A549 (cell line): Measurements from ENCODE around the gene FBXO48. TPM values are rescaled to one million over a fixed set of nuclear protein-coding genes. Genes with fewer than 3 reads are reported as not detected.

Experiments used
- ATAC-seq, 2 experiments: fragments of 200-7000 bp in 1 of 2; fragments of >200 bp in 1 of 2; cut with Nextera tagmentation in 1 of 2; cut with Tn5 transposase in 1 of 2; 3 replicates each; pipeline versions ENCODE4 v1.8.0 to v1.9.1; 2018 to 2020; ENCODE audit warnings: mild to moderate bottlenecking in 1 of 2, moderate library complexity in 1 of 2
- CTCF ChIA-PET: fragments of 300-600 bp; sonication (Branson Sonifier 250); formaldehyde crosslinking; extraction: SDS; loops from one replicate; lab custom pipeline; 2021; ENCODE audit warnings: antibody characterized with exemption, inconsistent platforms; lab: Yijun Ruan, JAX
- POLR2A ChIA-PET: fragments of 350-600 bp; formaldehyde crosslinking; extraction: SDS; loops from one replicate; lab custom pipeline; 2021; ENCODE audit warnings: antibody characterized with exemption, inconsistent platforms; lab: Yijun Ruan, JAX
- DNase-seq, 2 experiments: peaks; one replicate each; pipeline versions ENCODE4 v3.0.0 to v3.0.0-alpha.2; 2011 to 2016; ENCODE audit warnings: low read depth in 1 of 2, low spot score in 1 of 2
- FAIRE-seq: peaks from 2 replicates; lab custom pipeline; 2011; peaks lifted over from hg19 to GRCh38; lab: Jason Lieb, UNC
- H3K27ac ChIP-seq, 2 experiments: fragments of >200 bp; sonication (Bioruptor Twin); formaldehyde crosslinking; 3 replicates each; pipeline ENCODE4 v1.5.1; 2016 to 2017
- H3K4me1 ChIP-seq: fragments of >200 bp; sonication (Bioruptor Twin); formaldehyde crosslinking; 3 replicates; pipeline ENCODE4 v1.6.1; 2016
- H3K4me2 ChIP-seq: fragments of >200 bp; sonication (Bioruptor Twin); formaldehyde crosslinking; 3 replicates; pipeline ENCODE4 v1.6.1; 2016
- H3K4me3 ChIP-seq: fragments of >200 bp; sonication (Bioruptor Twin); formaldehyde crosslinking; 3 replicates; pipeline ENCODE4 v1.5.1; 2016
- H3K9me3 ChIP-seq: fragments of >200 bp; sonication (Bioruptor Twin); formaldehyde crosslinking; 3 replicates; pipeline ENCODE4 v1.6.1; 2016
- CBX2 ChIP-seq: fragments of 200-600 bp; sonication (generic); IDR thresholded peaks from 2 replicates; pipeline ENCODE4 v1.6.1; 2016; ENCODE audit warnings: low read depth, mild to moderate bottlenecking, borderline replicate concordance
- CBX8 ChIP-seq: fragments of 200-600 bp; sonication (generic); IDR thresholded peaks from 2 replicates; pipeline ENCODE4 v1.6.1; 2016
- CEBPB ChIP-seq, 2 experiments: fragments of >200 bp in 1 of 2; sonication (Bioruptor Twin) in 1 of 2; formaldehyde crosslinking in 1 of 2; IDR thresholded peaks; 2 replicates each; pipeline ENCODE4 v1.6.1; 2012 to 2016
- CHD4 ChIP-seq: fragments of 200-600 bp; sonication (generic); IDR thresholded peaks from 2 replicates; pipeline ENCODE4 v1.6.1; 2016; ENCODE audit warnings: antibody characterized with exemption, mild to moderate bottlenecking, borderline replicate concordance
- EP300 ChIP-seq, 2 experiments: fragments of >200 bp; sonication (Bioruptor Twin); formaldehyde crosslinking; IDR thresholded peaks; 2 replicates in 1 of 2; 3 replicates in 1 of 2; pipeline ENCODE4 v1.6.1; 2016 to 2017
- HDAC2 ChIP-seq: fragments of 200-600 bp; sonication (generic); IDR thresholded peaks from 2 replicates; pipeline ENCODE4 v1.6.1; 2016
- HEYL ChIP-seq: fragments of 250-450 bp; sonication (Bioruptor Pico); IDR thresholded peaks from 2 replicates; pipeline ENCODE4 v1.8.0; 2021; ENCODE audit warnings: mild to moderate bottlenecking, moderate library complexity
- HOXB13 ChIP-seq: fragments of 250-450 bp; sonication (Bioruptor Pico); IDR thresholded peaks from 2 replicates; pipeline ENCODE4 v1.5.0; 2020; ENCODE audit warnings: low read depth, mild to moderate bottlenecking, moderate library complexity
- JUNB ChIP-seq: fragments of >200 bp; sonication (Bioruptor Twin); formaldehyde crosslinking; IDR thresholded peaks from 2 replicates; pipeline ENCODE4 v1.6.1; 2016
- KDM1A ChIP-seq: fragments of 200-600 bp; sonication (generic); IDR thresholded peaks from 2 replicates; pipeline ENCODE4 v1.6.1; 2016; ENCODE audit warnings: low read depth, mild to moderate bottlenecking
- KDM5A ChIP-seq: fragments of 200-600 bp; sonication (generic); IDR thresholded peaks from 2 replicates; pipeline ENCODE4 v1.6.1; 2016; ENCODE audit warnings: antibody characterized with exemption, mild to moderate bottlenecking
- MAFK ChIP-seq: fragments of 450-650 bp; IDR thresholded peaks from 2 replicates; pipeline ENCODE4 v1.6.1; 2014; ENCODE audit not compliant: partially characterized antibody
- MAZ ChIP-seq: fragments of 150-350 bp; IDR thresholded peaks from 2 replicates; pipeline ENCODE4 v1.6.1; 2014; ENCODE audit warnings: antibody characterized with exemption, low read depth, low read length, borderline replicate concordance
- NR3C1 ChIP-seq: fragments of >200 bp; sonication (Bioruptor Twin); formaldehyde crosslinking; IDR thresholded peaks from 3 replicates; pipeline ENCODE4 v1.6.1; 2017
- RFX5 ChIP-seq: fragments of 450-650 bp; IDR thresholded peaks from 2 replicates; pipeline ENCODE4 v1.7.1; 2014; ENCODE audit warnings: antibody characterized with exemption, mild to moderate bottlenecking, moderate library complexity
- RNF2 ChIP-seq: fragments of 200-600 bp; sonication (generic); IDR thresholded peaks from 2 replicates; pipeline ENCODE4 v1.6.1; 2016; ENCODE audit warnings: low read depth, mild to moderate bottlenecking, antibody characterized with exemption, moderate library complexity, borderline replicate concordance
- SREBF2 ChIP-seq: fragments of 450-650 bp; IDR thresholded peaks from 2 replicates; pipeline ENCODE4 v1.6.1; 2014; ENCODE audit warnings: mild to moderate bottlenecking, moderate library complexity
- TP53 ChIP-seq: fragments of 250-450 bp; sonication (Bioruptor Pico); IDR thresholded peaks from 2 replicates; pipeline ENCODE4 v1.5.0; 2021; ENCODE audit warnings: mild to moderate bottlenecking, moderate library complexity
- ZC3H11A ChIP-seq: fragments of 450-650 bp; IDR thresholded peaks from 2 replicates; pipeline ENCODE4 v1.6.1; 2014; ENCODE audit warnings: antibody characterized with exemption, mild to moderate bottlenecking
- ZNF302 ChIP-seq: fragments of 250-450 bp; sonication (Bioruptor Pico); IDR thresholded peaks from 2 replicates; pipeline ENCODE4 v1.9.0; 2021; ENCODE audit warnings: inconsistent platforms, mild to moderate bottlenecking, moderate library complexity
- polyA plus RNA-seq, 4 experiments: library from polyadenylated mRNA; depleted of rRNA in 3 of 4; stranded (reverse); fragments of >200 nt; fragmentation: RNase III in 1 of 4; extraction: RNeasy Plus Mini Kit Qiagen cat#74134 plus additional on column Dnase treatment in 1 of 4; gene quantifications; 2 replicates in 3 of 4; 3 replicates in 1 of 4; pipeline ENCODE4 v1.2.3, GENCODE V29; 2011 to 2017
- TF ChIP-seq, protein P1 (sequence below): fragments of 250-450 bp; sonication (Bioruptor Pico); IDR thresholded peaks from 2 replicates; pipeline ENCODE4 v1.5.0; 2020; ENCODE audit warnings: low read depth, mild to moderate bottlenecking, moderate library complexity
- TF ChIP-seq, protein P2 (sequence below): fragments of 250-450 bp; sonication (Bioruptor Pico); IDR thresholded peaks from 2 replicates; pipeline ENCODE4 v1.5.0; 2021; ENCODE audit warnings: mild to moderate bottlenecking, moderate library complexity, borderline replicate concordance

FBXO48 gene
- polyA plus RNA-seq, 2 of the 4 experiments (the other 2 are of a cell fraction), result 0.72 to 2.1 TPM

DNA sequence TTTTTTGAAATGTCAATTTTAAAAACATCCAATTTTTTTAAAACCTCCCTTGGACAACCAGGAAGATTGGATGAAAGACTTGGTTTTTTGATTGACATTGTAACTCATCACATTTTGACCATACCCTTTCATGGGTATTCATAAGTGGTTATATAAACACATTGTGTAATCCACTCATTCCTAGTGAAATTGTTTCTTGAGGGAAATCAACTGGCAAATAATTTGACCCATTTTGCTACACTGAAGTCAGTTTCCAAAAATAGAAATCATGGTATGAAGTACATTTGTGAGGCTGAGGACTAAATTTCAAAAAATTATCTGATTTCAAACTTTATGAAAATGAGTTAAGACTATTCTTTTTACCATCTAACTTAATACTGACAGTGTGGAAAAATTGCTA lies 31.5 kb downstream of the FBXO48 start:
- no peak for TF ChIP-seq ZC3H11A
- no peak for TF ChIP-seq JUNB
- no peak for TF ChIP-seq RFX5
- no peak for TF ChIP-seq NR3C1
- TF ChIP-seq MAZ, result no peak
- no peak for TF ChIP-seq CHD4
- TF ChIP-seq SREBF2, result no peak
- TF ChIP-seq TP53 (CRISPR knock-in tag), result no peak
- TF ChIP-seq, protein P1, sequence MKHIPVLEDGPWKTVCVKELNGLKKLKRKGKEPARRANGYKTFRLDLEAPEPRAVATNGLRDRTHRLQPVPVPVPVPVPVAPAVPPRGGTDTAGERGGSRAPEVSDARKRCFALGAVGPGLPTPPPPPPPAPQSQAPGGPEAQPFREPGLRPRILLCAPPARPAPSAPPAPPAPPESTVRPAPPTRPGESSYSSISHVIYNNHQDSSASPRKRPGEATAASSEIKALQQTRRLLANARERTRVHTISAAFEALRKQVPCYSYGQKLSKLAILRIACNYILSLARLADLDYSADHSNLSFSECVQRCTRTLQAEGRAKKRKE (CRISPR knock-in tag), result no peak
- TF ChIP-seq HOXB13 (CRISPR knock-in tag), result no peak
- no peak for TF ChIP-seq CBX8
- no peak for TF ChIP-seq MAFK
- no peak for TF ChIP-seq KDM1A
- TF ChIP-seq ZNF302 (CRISPR knock-in tag), result no peak
- TF ChIP-seq CEBPB (IDR thresholded peaks at IDR 0.05), result no peak
- no peak for TF ChIP-seq RNF2
- no peak for TF ChIP-seq HDAC2
- TF ChIP-seq EP300 (IDR thresholded peaks at IDR 0.05), result no peak
- no peak for ATAC-seq
- no peak for DNase-seq
- ChIA-PET POLR2A (no interaction called here), CTCF (no interaction called here)
- Histone ChIP-seq H3K9me3 (no peaks in the 10 kb centered on the region), H3K4me3 (no peak overlapping the region), H3K4me1 (no peaks in the 10 kb centered on the region), H3K4me2 (no peak overlapping the region), H3K27ac (no peak overlapping the region)
- FAIRE-seq, result no peak

DNA sequence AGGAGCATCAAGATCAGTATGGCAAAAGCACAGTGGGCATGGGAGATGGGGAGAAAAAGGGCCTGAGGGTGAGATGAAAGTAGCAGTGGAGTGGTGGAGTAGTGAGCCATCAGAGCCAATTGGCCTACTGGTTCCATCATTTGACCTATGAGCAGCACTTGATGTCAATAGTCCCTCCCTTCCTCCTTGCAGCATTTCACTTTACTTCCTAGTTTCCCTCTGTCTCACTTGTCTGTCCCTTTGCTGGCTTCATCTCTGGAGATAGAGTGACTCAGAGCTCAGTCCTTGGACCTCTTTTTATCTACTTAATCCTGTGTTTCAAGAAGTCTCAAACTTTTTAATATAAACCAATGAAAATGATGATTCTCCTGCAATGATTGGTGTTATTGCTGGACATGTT lies 32.1 kb downstream of the FBXO48 start:
- TF ChIP-seq, protein P1 (CRISPR knock-in tag), result no peak
- TF ChIP-seq, protein P2, sequence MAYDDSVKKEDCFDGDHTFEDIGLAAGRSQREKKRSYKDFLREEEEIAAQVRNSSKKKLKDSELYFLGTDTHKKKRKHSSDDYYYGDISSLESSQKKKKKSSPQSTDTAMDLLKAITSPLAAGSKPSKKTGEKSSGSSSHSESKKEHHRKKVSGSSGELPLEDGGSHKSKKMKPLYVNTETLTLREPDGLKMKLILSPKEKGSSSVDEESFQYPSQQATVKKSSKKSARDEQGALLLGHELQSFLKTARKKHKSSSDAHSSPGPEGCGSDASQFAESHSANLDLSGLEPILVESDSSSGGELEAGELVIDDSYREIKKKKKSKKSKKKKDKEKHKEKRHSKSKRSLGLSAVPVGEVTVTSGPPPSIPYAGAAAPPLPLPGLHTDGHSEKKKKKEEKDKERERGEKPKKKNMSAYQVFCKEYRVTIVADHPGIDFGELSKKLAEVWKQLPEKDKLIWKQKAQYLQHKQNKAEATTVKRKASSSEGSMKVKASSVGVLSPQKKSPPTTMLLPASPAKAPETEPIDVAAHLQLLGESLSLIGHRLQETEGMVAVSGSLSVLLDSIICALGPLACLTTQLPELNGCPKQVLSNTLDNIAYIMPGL (CRISPR knock-in tag), result no peak
- TF ChIP-seq HEYL (CRISPR knock-in tag) (no peak), KDM5A (no peak), CBX2 (no peak)
- ATAC-seq (peak in 1 of 2 experiments; percentile 44; a peak in 3 of 6 replicates), DNase-seq (peak in 1 of 2 experiments; percentile 19), FAIRE-seq (no peak)
- CTCF ChIA-PET, result interaction anchor here (1.5 kb wide), 1 partner anchor 152 kb away, joined by 3 read pairs; no protein-coding TSS in a partner anchor
- no peak overlapping the region for H3K27ac ChIP-seq
- no peaks in the 10 kb centered on the region for H3K4me1 ChIP-seq
- no peak overlapping the region for H3K4me2 ChIP-seq
- POLR2A ChIA-PET, result no interaction called here
- H3K4me3 ChIP-seq, result no peak overlapping the region
- H3K9me3 ChIP-seq, result no peaks in the 10 kb centered on the region
